ENCODE data around the gene BCORL1. TPM values are rescaled to one million over a fixed set of nuclear protein-coding genes. Genes with fewer than 3 reads are reported as not detected.

Gene BCORL1
- total RNA-seq, 1 donor from 2014 or later: 8.0 TPM

GRCh38 chrX:130079824-130080406 is 97.5 kb downstream of the BCORL1 start:
- peak; percentile 85 for DNase-seq
- no peaks in the 10 kb centered on the region for H3K9me3 Mint-ChIP-seq
- no peak overlapping the region for H3K4me3 Mint-ChIP-seq
- H3K36me3 Mint-ChIP-seq (ENCODE audit: low read depth): peaks cover 8% of the 10 kb centered on the region
- peaks cover 42% of the 10 kb centered on the region for H3K4me1 Mint-ChIP-seq
- H3K27ac Mint-ChIP-seq: peak overlapping the region; percentile 58
- H3K27me3 Mint-ChIP-seq: no peaks in the 10 kb centered on the region
- intact Hi-C loops (cut with micrococcal nuclease): loop anchor here (1.0 kb wide), 1 partner anchor 112 kb away; no protein-coding TSS in a partner anchor

GRCh38 chrX:130080791-130081367 is 98.4 kb downstream of the BCORL1 start:
- Mint-ChIP-seq H3K9me3 (no peaks in the 10 kb centered on the region), H3K4me3 (no peak overlapping the region), H3K4me1 (peaks cover 45% of the 10 kb centered on the region), H3K27ac (no peak overlapping the region), H3K27me3 (no peaks in the 10 kb centered on the region), H3K36me3 (ENCODE audit: low read depth) (peaks cover 8% of the 10 kb centered on the region)
- intact Hi-C loops (cut with micrococcal nuclease): loop anchor here (1.0 kb wide), 1 partner anchor 111 kb away; no protein-coding TSS in a partner anchor
- no peak for DNase-seq

- H3K9me3 Mint-ChIP-seq: no peaks in the 10 kb centered on the region
- H3K4me1 Mint-ChIP-seq: peaks cover 48% of the 10 kb centered on the region
- intact Hi-C loops (cut with micrococcal nuclease): loop anchor here (1.0 to 2.0 kb wide), 3 partner anchors 11 to 91 kb away; no protein-coding TSS in a partner anchor
- DNase-seq: no peak
- H3K4me3 Mint-ChIP-seq: peak overlapping the region; percentile 69
- H3K27me3 Mint-ChIP-seq: no peaks in the 10 kb centered on the region
- peak overlapping the region; percentile 86 for H3K27ac Mint-ChIP-seq
- peaks cover 10% of the 10 kb centered on the region for H3K36me3 Mint-ChIP-seq (ENCODE audit: low read depth)
These were observed 99.1 kb downstream of the BCORL1 start for GRCh38 chrX:130081421-130082045.

GRCh38 chrX:130082244-130083106 is 100.0 kb downstream of the BCORL1 start:
- peaks cover 10% of the 10 kb centered on the region for H3K36me3 Mint-ChIP-seq (ENCODE audit: low read depth)
- intact Hi-C loops (cut with micrococcal nuclease): loop anchor here (1.0 to 2.0 kb wide), 3 partner anchors 10 to 90 kb away; no protein-coding TSS in a partner anchor
- H3K4me1 Mint-ChIP-seq: peaks cover 48% of the 10 kb centered on the region
- no peaks in the 10 kb centered on the region for H3K9me3 Mint-ChIP-seq
- H3K27ac Mint-ChIP-seq: peak overlapping the region; percentile 86
- H3K27me3 Mint-ChIP-seq: no peaks in the 10 kb centered on the region
- peak overlapping the region; percentile 69 for H3K4me3 Mint-ChIP-seq
- DNase-seq: peak; percentile 94

- no peaks in the 10 kb centered on the region for H3K9me3 Mint-ChIP-seq
- DNase-seq: no peak
- H3K4me3 Mint-ChIP-seq: peak overlapping the region; percentile 86
- H3K4me1 Mint-ChIP-seq: peaks cover 52% of the 10 kb centered on the region
- H3K27ac Mint-ChIP-seq: peak overlapping the region; percentile 93
- peaks cover 10% of the 10 kb centered on the region for H3K36me3 Mint-ChIP-seq (ENCODE audit: low read depth)
- no peaks in the 10 kb centered on the region for H3K27me3 Mint-ChIP-seq
- intact Hi-C loops (cut with micrococcal nuclease): loop anchor here (2.0 kb wide), 1 partner anchor 90 kb away; no protein-coding TSS in a partner anchor
These were observed 100.7 kb downstream of the BCORL1 start for GRCh38 chrX:130083107-130083490.

- DNase-seq: peak; percentile 66
- Mint-ChIP-seq H3K27me3 (no peaks in the 10 kb centered on the region), H3K4me3 (peak overlapping the region; percentile 86), H3K36me3 (ENCODE audit: low read depth) (peaks cover 10% of the 10 kb centered on the region), H3K9me3 (no peaks in the 10 kb centered on the region), H3K4me1 (peaks cover 53% of the 10 kb centered on the region), H3K27ac (peak overlapping the region; percentile 93)
- intact Hi-C loops (cut with micrococcal nuclease): loop anchor here (1.0 to 2.0 kb wide), 2 partner anchors 25 to 89 kb away; no protein-coding TSS in a partner anchor
These were observed 101.4 kb downstream of the BCORL1 start for GRCh38 chrX:130083656-130084382.

GRCh38 chrX:130084631-130085237 is 102.3 kb downstream of the BCORL1 start:
- no peaks in the 10 kb centered on the region for H3K27me3 Mint-ChIP-seq

GRCh38 chrX:130085551-130086446 is 103.4 kb downstream of the BCORL1 start:
- no peaks in the 10 kb centered on the region for H3K9me3 Mint-ChIP-seq
- H3K36me3 Mint-ChIP-seq (ENCODE audit: low read depth): peaks cover 8% of the 10 kb centered on the region
- H3K27me3 Mint-ChIP-seq: no peaks in the 10 kb centered on the region
- H3K27ac Mint-ChIP-seq: peak overlapping the region; percentile 93
- peak overlapping the region; percentile 86 for H3K4me3 Mint-ChIP-seq
- intact Hi-C loops (cut with micrococcal nuclease): loop anchor here (2.0 kb wide), 1 partner anchor 183 kb away; the partner anchor contains the start of gene ZNF280C
- peak; percentile 64 for DNase-seq
- H3K4me1 Mint-ChIP-seq: peaks cover 53% of the 10 kb centered on the region

More at GRCh38 chrX:130084631-130085237, 102.3 kb downstream of the BCORL1 start:
- Mint-ChIP-seq H3K27ac (peak overlapping the region; percentile 93), H3K4me1 (peaks cover 53% of the 10 kb centered on the region), H3K9me3 (no peaks in the 10 kb centered on the region), H3K4me3 (peak overlapping the region; percentile 86), H3K36me3 (ENCODE audit: low read depth) (peaks cover 8% of the 10 kb centered on the region)
- peak; percentile 71 for DNase-seq
- intact Hi-C loops (cut with micrococcal nuclease): loop anchor here (1.0 kb wide), 1 partner anchor 25 kb away; no protein-coding TSS in a partner anchor

GRCh38 chrX:130086447-130087206 is 104.2 kb downstream of the BCORL1 start:
- H3K4me1 Mint-ChIP-seq: peaks cover 51% of the 10 kb centered on the region
- no peaks in the 10 kb centered on the region for H3K9me3 Mint-ChIP-seq
- H3K27me3 Mint-ChIP-seq: no peaks in the 10 kb centered on the region
- intact Hi-C loops (cut with micrococcal nuclease): loop anchor here (2.0 kb wide), 1 partner anchor 182 kb away; the partner anchor contains the start of gene ZNF280C
- peak overlapping the region; percentile 86 for H3K4me3 Mint-ChIP-seq
- H3K27ac Mint-ChIP-seq: peak overlapping the region; percentile 93
- DNase-seq: peak; percentile 91
- peaks cover 8% of the 10 kb centered on the region for H3K36me3 Mint-ChIP-seq (ENCODE audit: low read depth)

- intact Hi-C loops (cut with micrococcal nuclease): no loop called here
- Mint-ChIP-seq H3K27ac (peak overlapping the region; percentile 63), H3K36me3 (ENCODE audit: low read depth) (peaks cover 9% of the 10 kb centered on the region), H3K27me3 (no peaks in the 10 kb centered on the region), H3K9me3 (no peaks in the 10 kb centered on the region), H3K4me1 (peaks cover 36% of the 10 kb centered on the region), H3K4me3 (peak overlapping the region; percentile 59)
- no peak for DNase-seq
These were observed 107.9 kb downstream of the BCORL1 start for GRCh38 chrX:130090364-130090763.

GRCh38 chrX:130091980-130092522 is 109.6 kb downstream of the BCORL1 start:
- intact Hi-C loops (cut with micrococcal nuclease): loop anchor here (1.0 kb wide), 1 partner anchor 10 kb away; no protein-coding TSS in a partner anchor
- H3K4me1 Mint-ChIP-seq: peaks cover 35% of the 10 kb centered on the region
- H3K27me3 Mint-ChIP-seq: no peaks in the 10 kb centered on the region
- no peaks in the 10 kb centered on the region for H3K9me3 Mint-ChIP-seq
- H3K36me3 Mint-ChIP-seq (ENCODE audit: low read depth): peaks cover 6% of the 10 kb centered on the region
- peak; percentile 94 for DNase-seq
- H3K27ac Mint-ChIP-seq: peak overlapping the region; percentile 95
- peak overlapping the region; percentile 86 for H3K4me3 Mint-ChIP-seq
